Skeletal muscle cell (primary cell): ENCODE results near the gene BCL2.
A peak's percentile ranks its signal among the peaks of the same experiment; 100 is the strongest.

ENCODE experiments used
- DNase-seq: peaks from one replicate; pipeline ENCODE4 v3.0.0-alpha.2; 2010; ENCODE audit warnings: low read depth
- H3K4me3 ChIP-seq: 2 replicates; pipeline ENCODE4 v1.5.1; 2011; ENCODE audit warnings: low read depth, mild to moderate bottlenecking, control low read depth, low read length, moderate library complexity

BCL2 gene

DNA sequence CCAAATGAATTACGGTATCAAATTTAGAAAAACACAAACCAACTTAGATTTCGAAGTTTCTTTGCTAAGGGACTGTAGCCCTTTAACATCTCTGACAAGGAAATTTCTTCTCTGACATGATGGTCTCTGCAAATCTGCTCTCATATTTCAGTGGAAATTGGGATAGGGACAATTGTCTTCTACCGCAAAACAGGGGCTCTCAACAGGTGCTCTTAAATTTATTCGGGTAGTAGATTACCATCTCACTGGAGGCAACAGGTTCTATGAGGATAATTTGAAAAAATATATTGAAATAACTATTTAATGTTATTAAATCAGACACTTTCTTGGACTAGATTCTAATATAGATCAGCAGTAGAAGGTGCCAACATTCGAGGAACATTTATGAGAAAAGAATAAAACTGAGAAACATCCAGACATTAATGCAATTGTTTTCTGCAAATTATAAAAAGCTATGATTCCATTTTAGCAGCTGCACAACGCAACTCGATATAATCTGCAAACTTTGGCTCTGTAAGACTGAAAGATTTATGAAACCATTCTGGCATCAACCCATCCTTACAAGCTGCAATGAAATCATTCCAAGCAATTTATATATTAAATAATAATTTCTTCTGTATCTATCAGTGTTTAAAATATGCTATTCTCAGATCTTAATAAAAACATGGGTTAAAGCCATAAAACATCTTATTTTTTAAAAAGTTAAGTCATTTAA, 10.0 kb upstream of the BCL2 start:
- DNase-seq: no peak
- no peak overlapping the region for H3K4me3 ChIP-seq

DNA sequence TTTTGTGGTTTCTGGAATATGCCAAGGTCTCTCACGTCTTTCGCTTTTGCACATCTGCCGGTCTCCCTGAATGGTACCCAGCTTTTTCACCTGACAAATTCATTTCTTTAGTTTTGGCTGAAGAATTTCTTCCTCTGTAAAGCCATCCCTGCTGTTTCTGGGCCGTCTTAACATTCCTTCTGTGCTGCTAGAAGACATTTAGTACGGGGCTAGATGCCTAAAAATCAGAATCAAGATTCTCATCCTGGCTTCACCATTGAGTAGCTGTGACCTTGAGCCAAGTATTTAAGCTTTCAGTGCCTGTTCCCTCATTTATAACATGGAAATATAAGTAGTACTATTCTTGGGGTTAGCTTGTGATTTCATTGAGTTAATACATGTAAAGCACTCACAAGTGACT, 6.4 kb upstream of the BCL2 start:
- no peak overlapping the region for H3K4me3 ChIP-seq
- no peak for DNase-seq

- DNase-seq: no peak
- H3K4me3 ChIP-seq: no peak overlapping the region
Measured at GRCh38 chr18:63325086-63325686, 5.6 kb upstream of the BCL2 start.

GRCh38 chr18:63322908-63323634, 3.5 kb upstream of the BCL2 start:
- no peak for DNase-seq
- H3K4me3 ChIP-seq: no peak overlapping the region

DNA sequence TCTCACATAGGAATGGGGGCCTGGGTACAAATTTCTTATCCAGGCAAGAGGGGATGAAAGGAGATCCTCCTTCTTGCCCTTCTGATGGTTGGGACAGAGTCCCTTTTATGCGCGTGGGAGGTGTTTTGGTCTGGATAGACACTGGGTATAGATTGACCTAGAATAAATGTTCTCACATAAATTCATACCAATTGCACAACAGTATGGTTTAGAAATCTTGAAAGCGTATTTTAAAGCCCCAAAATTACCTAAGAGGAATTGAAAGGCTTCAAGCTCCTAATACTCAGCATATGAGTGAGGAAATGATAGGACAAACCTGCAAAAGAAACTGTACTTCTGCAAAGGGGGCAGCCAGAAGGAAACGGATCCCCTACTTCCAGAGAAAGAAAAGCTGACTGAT, 2.6 kb upstream of the BCL2 start:
- no peak overlapping the region for H3K4me3 ChIP-seq

GRCh38 chr18:63321291-63321690, 1.7 kb upstream of the BCL2 start:
- no peak overlapping the region for H3K4me3 ChIP-seq
- DNase-seq: no peak

More for the DNA sequence above, 2.6 kb upstream of the BCL2 start:
- DNase-seq: no peak

DNA sequence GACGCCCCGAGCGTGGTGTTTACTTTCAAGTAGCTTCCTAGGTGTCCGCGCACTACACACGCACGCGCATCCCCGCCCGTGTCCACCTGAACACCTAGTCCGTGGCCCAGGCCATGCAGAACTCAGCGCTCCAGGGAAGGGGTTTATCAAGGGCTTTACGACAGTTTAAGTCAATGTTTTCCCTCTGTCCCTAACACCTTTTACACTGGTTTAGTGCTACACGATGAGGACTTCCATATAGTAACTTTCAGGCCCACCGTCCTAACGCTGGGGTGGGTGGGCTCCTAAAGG, 1.4 kb upstream of the BCL2 start:
- H3K4me3 ChIP-seq: peak overlapping the region; percentile 68
- no peak for DNase-seq

GRCh38 chr18:63320123-63320974, 780 bp upstream of the BCL2 start:
- DNase-seq: peak; percentile 53
- peak overlapping the region; percentile 68 for H3K4me3 ChIP-seq

GRCh38 chr18:63318889-63319382, 633 bp downstream of the BCL2 start:
- peak overlapping the region; percentile 68 for H3K4me3 ChIP-seq
- no peak for DNase-seq

- DNase-seq: no peak
- peak overlapping the region; percentile 68 for H3K4me3 ChIP-seq
Measured at GRCh38 chr18:63317982-63318888, 1.3 kb downstream of the BCL2 start.

GRCh38 chr18:63317556-63317946, 2.0 kb downstream of the BCL2 start:
- H3K4me3 ChIP-seq: no peak overlapping the region
- no peak for DNase-seq

GRCh38 chr18:63316612-63317555, 2.7 kb downstream of the BCL2 start:
- no peak for DNase-seq
- H3K4me3 ChIP-seq: no peak overlapping the region

DNA sequence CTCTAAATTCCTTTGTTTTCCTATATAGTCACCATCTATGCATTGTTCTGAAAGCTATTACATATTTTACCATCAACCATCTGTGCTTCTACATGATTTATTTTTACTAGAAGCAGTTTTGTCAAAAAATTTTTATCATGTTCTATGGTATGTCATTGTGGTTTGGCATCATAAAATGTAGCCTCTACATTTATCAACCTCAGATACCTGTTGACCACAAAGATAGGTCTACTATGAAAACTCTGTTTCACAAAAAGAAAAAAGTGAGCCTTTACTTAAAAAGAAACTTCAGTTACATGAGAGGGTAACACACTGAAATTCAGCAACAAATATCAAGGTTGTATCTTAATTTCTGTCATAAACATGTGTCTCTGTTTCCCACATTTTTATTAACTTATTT, 3.7 kb downstream of the BCL2 start:
- no peak overlapping the region for H3K4me3 ChIP-seq
- no peak for DNase-seq

GRCh38 chr18:63315131-63315662, 4.4 kb downstream of the BCL2 start:
- no peak overlapping the region for H3K4me3 ChIP-seq
- no peak for DNase-seq

DNA sequence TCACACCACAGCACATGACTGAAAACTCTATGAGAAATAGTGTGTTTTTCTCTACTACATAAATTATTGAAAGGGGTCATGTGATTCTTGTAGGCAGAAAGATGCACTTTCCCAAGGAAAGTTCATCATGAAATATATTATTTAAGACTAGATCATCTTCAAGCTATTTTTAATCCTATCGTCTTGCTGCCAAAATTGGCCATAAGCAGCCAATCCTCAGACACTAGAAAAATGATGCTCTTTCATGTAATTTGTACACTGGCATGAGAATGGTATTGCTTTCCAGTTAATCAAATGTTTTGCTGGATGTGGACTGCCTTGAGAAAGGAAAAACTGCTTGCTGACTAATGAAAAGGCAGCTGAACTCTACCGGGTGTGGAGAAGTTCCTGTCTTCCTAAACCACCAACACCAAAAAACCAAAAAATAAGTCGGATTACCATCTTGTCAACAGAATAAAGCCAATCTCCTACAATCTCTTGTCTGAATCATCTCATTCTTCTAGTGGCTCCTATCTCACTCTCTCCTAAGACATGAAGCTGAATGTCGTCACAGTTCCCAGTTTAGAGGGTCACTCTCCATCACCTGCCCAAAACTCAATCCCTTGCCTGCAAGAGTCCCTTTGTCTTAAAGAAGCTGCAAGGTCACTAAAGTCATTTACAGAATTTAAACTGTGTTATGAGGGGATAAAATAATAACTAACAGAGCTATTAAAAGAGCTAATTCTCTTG, 5.3 kb downstream of the BCL2 start:
- no peak for DNase-seq
- H3K4me3 ChIP-seq: no peak overlapping the region

- H3K4me3 ChIP-seq: no peak overlapping the region
- DNase-seq: no peak
Measured at GRCh38 chr18:63313396-63313917, 6.1 kb downstream of the BCL2 start.
